Kidney (tissue), 14 donors: ENCODE data around the gene VAPA. TPM values are rescaled to one million over a fixed set of nuclear protein-coding genes. Genes with fewer than 3 reads are reported as not detected.

ENCODE experiments used
- DNase-seq, 5 donors: peaks; one replicate each; pipeline ENCODE4 v3.0.0-alpha.2; 2013 to 2020
- FAIRE-seq: peaks from 2 replicates; lab custom pipeline; 2012; peaks lifted over from hg19 to GRCh38; lab: Jason Lieb, UNC
- H3K27ac ChIP-seq, 2 donors: one replicate each; pipeline ENCODE4 v1.7.0; 2013; ENCODE audit warnings: low read depth in 2 of 2, low read length in 2 of 2, inconsistent platforms in 1 of 2
- H3K27me3 ChIP-seq: one replicate; pipeline ENCODE4 v1.7.1; 2013; ENCODE audit warnings: low read length, inconsistent platforms; ENCODE audit not compliant: control insufficient read depth, insufficient read depth
- H3K36me3 ChIP-seq, 3 donors: one replicate each; pipeline versions ENCODE4 v1.7.0 to v1.7.1; 2013; ENCODE audit warnings: low read length in 3 of 3, control low read depth in 1 of 3, inconsistent platforms in 1 of 3; ENCODE audit not compliant: insufficient read depth in 3 of 3, control insufficient read depth in 2 of 3
- H3K4me1 ChIP-seq, 3 donors: one replicate each; pipeline versions ENCODE4 v1.7.0 to v1.7.1; 2013; ENCODE audit warnings: low read length in 3 of 3, inconsistent platforms in 1 of 3, low read depth in 1 of 3; ENCODE audit not compliant: control insufficient read depth in 2 of 3, insufficient read depth in 2 of 3
- H3K4me3 ChIP-seq, 3 donors: one replicate each; pipeline versions ENCODE4 v1.7.0 to v1.8.1; 2013; ENCODE audit warnings: low read length in 3 of 3, control low read depth in 1 of 3, inconsistent platforms in 1 of 3
- H3K9ac ChIP-seq, 3 donors: one replicate each; pipeline versions ENCODE4 v1.7.0 to v1.7.1; 2013; ENCODE audit warnings: low read length in 3 of 3, control low read depth in 1 of 3, inconsistent platforms in 1 of 3
- H3K9me3 ChIP-seq, 3 donors: one replicate each; pipeline versions ENCODE4 v1.7.0 to v1.7.1; 2013; ENCODE audit warnings: low read length in 3 of 3, control low read depth in 1 of 3, inconsistent platforms in 1 of 3; ENCODE audit not compliant: control insufficient read depth in 2 of 3, insufficient read depth in 1 of 3
- intact Hi-C: fragments of 100-400 bp; cut with DNase I; formaldehyde crosslinking; loops from one replicate; pipeline ENCODE4 v1.11.1; 2022
- polyA plus RNA-seq: library from polyadenylated mRNA; stranded (reverse); fragments of 350-450 nt; fragmentation: Illumina TruSeq; extraction: RNeasy Lipid Tissue Mini Kit (QIAGEN cat#74804); gene quantifications from one replicate; pipeline ENCODE4 v1.2.3, GENCODE V29; 2014; ENCODE audit warnings: low read depth, low replicate concordance; ENCODE audit not compliant: insufficient read depth
- total RNA-seq: library from RNA; stranded (reverse); fragmentation: NEBNext Ultra II Directional; extraction: Animal tissue kit (Norgen Biotek cat#: 25700); gene quantifications from one replicate; pipeline ENCODE4 v1.2.1, GENCODE V29; 2021
- TF ChIP-seq, protein P1 (sequence below): IDR thresholded peaks from 3 replicates; pipeline ENCODE4 v1.5.1; 2012; ENCODE audit warnings: mild to moderate bottlenecking, moderate library complexity, borderline replicate concordance; ENCODE audit not compliant: insufficient read depth; ENCODE audit errors: extremely low read depth
- donor health status: control.
- donor health status: control.
- donor health status: control.
- donor health status: control.
- donor health status: control.
- donor health status: DM: yes; HTN: yes; CAD: no.
- donor health status: Normal renal cell carcinoma (clear cell type).

Gene VAPA
- total and polyA plus RNA-seq, 2 donors from 2014 or later: 171 to 185 TPM

GRCh38 chr18:9933865-9934264 is 20.0 kb downstream of the VAPA start:
- peak overlapping the region in 1 of 3 donors; percentile 1 for H3K9ac ChIP-seq
- peaks cover 0 to 21% (median 7%) of the 10 kb centered on the region in 3 donors for H3K4me1 ChIP-seq
- DNase-seq (no peak), FAIRE-seq (no peak)
- intact Hi-C loops: no loop called here
- TF ChIP-seq, protein P1, sequence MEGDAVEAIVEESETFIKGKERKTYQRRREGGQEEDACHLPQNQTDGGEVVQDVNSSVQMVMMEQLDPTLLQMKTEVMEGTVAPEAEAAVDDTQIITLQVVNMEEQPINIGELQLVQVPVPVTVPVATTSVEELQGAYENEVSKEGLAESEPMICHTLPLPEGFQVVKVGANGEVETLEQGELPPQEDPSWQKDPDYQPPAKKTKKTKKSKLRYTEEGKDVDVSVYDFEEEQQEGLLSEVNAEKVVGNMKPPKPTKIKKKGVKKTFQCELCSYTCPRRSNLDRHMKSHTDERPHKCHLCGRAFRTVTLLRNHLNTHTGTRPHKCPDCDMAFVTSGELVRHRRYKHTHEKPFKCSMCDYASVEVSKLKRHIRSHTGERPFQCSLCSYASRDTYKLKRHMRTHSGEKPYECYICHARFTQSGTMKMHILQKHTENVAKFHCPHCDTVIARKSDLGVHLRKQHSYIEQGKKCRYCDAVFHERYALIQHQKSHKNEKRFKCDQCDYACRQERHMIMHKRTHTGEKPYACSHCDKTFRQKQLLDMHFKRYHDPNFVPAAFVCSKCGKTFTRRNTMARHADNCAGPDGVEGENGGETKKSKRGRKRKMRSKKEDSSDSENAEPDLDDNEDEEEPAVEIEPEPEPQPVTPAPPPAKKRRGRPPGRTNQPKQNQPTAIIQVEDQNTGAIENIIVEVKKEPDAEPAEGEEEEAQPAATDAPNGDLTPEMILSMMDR: no peak
- H3K27me3 ChIP-seq: no peaks in the 10 kb centered on the region
- H3K9me3 ChIP-seq: no peaks in the 10 kb centered on the region
- H3K4me3 ChIP-seq: no peak overlapping the region
- peaks cover 5 to 11% (median 11%) of the 10 kb centered on the region in 3 donors for H3K36me3 ChIP-seq
- peak overlapping the region; percentile 33 to 38 for H3K27ac ChIP-seq

DNA sequence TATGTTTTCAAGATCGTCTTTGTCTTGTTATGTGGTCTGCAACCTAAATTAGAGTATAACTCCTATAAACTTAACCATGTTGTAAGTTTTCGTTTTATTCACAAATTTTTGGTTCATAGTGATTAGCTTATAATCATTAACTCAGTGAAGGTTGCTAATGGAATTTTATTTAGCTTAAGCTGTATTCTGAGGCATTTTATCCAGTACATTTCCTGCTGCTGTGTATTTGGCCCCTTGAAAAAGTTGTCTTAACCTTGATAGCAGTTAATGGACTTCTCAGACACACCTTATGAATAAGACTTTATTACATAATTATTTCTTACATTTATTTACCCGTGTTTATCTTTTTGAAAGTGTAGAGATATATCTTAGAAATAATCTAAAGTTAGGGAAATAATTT is 20.5 kb downstream of the VAPA start:
- TF ChIP-seq, protein P1: no peak
- Histone ChIP-seq H3K27ac (peak overlapping the region; percentile 33 to 38), H3K36me3 (peaks cover 5 to 11% (median 11%) of the 10 kb centered on the region in 3 donors), H3K27me3 (no peaks in the 10 kb centered on the region), H3K9me3 (no peaks in the 10 kb centered on the region), H3K9ac (no peak overlapping the region), H3K4me3 (no peak overlapping the region), H3K4me1 (peaks cover 0 to 17% (median 7%) of the 10 kb centered on the region in 3 donors)
- intact Hi-C loops: no loop called here
- FAIRE-seq (no peak), DNase-seq (no peak)

DNA sequence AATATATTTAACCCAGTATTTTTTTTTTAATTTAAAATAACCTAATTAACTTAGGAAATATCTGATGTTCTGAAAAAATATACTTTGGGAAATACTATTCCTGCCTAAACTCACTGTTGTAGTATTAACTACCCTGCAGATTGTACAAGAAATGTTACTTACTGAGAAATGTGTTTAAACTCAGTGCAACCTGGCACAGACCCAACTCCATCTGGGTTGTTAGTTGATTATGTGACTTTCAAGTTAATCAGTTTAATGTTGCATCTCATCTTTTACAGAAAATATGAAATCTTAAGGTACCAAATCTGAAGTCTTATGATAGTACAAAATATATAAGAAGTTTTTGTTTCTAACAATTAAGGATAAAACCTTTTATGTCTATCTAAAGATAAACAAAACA is 27.3 kb downstream of the VAPA start:
- no peak overlapping the region for H3K27ac ChIP-seq
- no peaks in the 10 kb centered on the region for H3K9me3 ChIP-seq
- no peaks in the 10 kb centered on the region for H3K27me3 ChIP-seq
- FAIRE-seq (peak; percentile 25), DNase-seq (no peak)
- TF ChIP-seq, protein P1: no peak
- H3K4me1 ChIP-seq: no peaks in the 10 kb centered on the region
- H3K36me3 ChIP-seq: peaks cover 12 to 24% (median 20%) of the 10 kb centered on the region in 3 donors
- intact Hi-C loops: no loop called here
- no peak overlapping the region for H3K4me3 ChIP-seq
- H3K9ac ChIP-seq: no peak overlapping the region

DNA sequence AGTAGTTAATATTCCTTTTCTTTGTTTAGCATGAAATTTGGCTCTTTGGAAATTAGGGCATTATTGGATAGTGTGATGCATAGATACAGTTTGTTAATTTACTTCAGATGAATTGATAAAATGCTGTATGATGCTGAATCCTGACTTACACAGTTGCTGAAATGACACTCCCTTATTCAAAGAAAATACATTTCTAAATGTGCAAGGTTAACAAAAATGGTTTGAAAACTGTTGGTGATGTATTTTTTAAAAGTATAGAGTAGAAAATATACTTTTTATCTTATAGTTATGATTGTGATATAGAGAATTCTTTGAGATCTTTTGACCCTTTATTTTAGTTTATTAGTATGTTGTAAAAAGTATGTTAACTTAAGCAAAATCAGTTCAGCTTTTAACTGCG is 27.8 kb downstream of the VAPA start:
- H3K9me3 ChIP-seq: no peaks in the 10 kb centered on the region
- FAIRE-seq: no peak
- no peaks in the 10 kb centered on the region for H3K27me3 ChIP-seq
- H3K4me3 ChIP-seq: no peak overlapping the region
- intact Hi-C loops: no loop called here
- no peak overlapping the region for H3K9ac ChIP-seq
- H3K4me1 ChIP-seq: no peaks in the 10 kb centered on the region
- no peak overlapping the region for H3K27ac ChIP-seq
- DNase-seq: no peak
- TF ChIP-seq, protein P1: no peak
- H3K36me3 ChIP-seq: peaks cover 12 to 23% (median 16%) of the 10 kb centered on the region in 3 donors
